HEK293 (cell line): Measurements from ENCODE around the gene ARID3A.

Source experiments
- BCL11A ChIP-seq: fragments of 450-650 bp; formaldehyde crosslinking; IDR thresholded peaks from 2 replicates; pipeline ENCODE4 v1.5.1; 2016; ENCODE audit warnings: low read depth, missing biosample characterization, missing genetic modification characterization
- GLIS1 ChIP-seq: fragments of 450-650 bp; formaldehyde crosslinking; IDR thresholded peaks from 2 replicates; pipeline ENCODE4 v1.5.1; 2016; ENCODE audit warnings: missing biosample characterization, missing genetic modification characterization
- KLF1 ChIP-seq: fragments of 450-650 bp; formaldehyde crosslinking; IDR thresholded peaks from 2 replicates; pipeline ENCODE4 v1.5.1; 2016; ENCODE audit warnings: missing biosample characterization, missing genetic modification characterization
- KLF8 ChIP-seq: fragments of 450-650 bp; formaldehyde crosslinking; IDR thresholded peaks from 2 replicates; pipeline ENCODE4 v1.5.1; 2016; ENCODE audit warnings: missing biosample characterization, missing genetic modification characterization
- MEIS1 ChIP-seq: sonication (generic); formaldehyde crosslinking; IDR thresholded peaks from 2 replicates; pipeline ENCODE4 v1.8.1; 2022; ENCODE audit warnings: missing genetic modification reagents, mild to moderate bottlenecking, borderline replicate concordance
- YY1 ChIP-seq: fragments of 450-650 bp; formaldehyde crosslinking; IDR thresholded peaks from 2 replicates; pipeline ENCODE4 v1.5.1; 2018; ENCODE audit warnings: missing biosample characterization, missing genetic modification characterization
- YY2 ChIP-seq: fragments of 450-650 bp; formaldehyde crosslinking; IDR thresholded peaks from 2 replicates; pipeline ENCODE4 v1.5.1; 2016; ENCODE audit warnings: missing biosample characterization, missing genetic modification characterization
- ZBTB10 ChIP-seq: fragments of 450-650 bp; formaldehyde crosslinking; IDR thresholded peaks from 2 replicates; pipeline ENCODE4 v1.5.1; 2016; ENCODE audit warnings: missing biosample characterization, missing genetic modification characterization
- ZBTB26 ChIP-seq: fragments of 450-650 bp; formaldehyde crosslinking; optimal IDR thresholded peaks from 2 replicates; pipeline ENCODE3; 2016; ENCODE audit warnings: missing biosample characterization, mild to moderate bottlenecking, missing genetic modification characterization
- ZBTB7A ChIP-seq: fragments of 450-650 bp; formaldehyde crosslinking; IDR thresholded peaks from 2 replicates; pipeline ENCODE4 v1.5.1; 2016; ENCODE audit warnings: low read depth, missing biosample characterization, missing genetic modification characterization
- ZEB2 ChIP-seq: fragments of 450-650 bp; formaldehyde crosslinking; IDR thresholded peaks from 2 replicates; pipeline ENCODE4 v1.5.1; 2016; ENCODE audit warnings: missing biosample characterization, missing genetic modification characterization
- ZFHX2 ChIP-seq: fragments of 450-650 bp; formaldehyde crosslinking; conservative IDR thresholded peaks from 2 replicates; pipeline ENCODE4 v1.5.1; 2016; ENCODE audit warnings: missing biosample characterization, missing genetic modification characterization
- ZIC2 ChIP-seq: fragments of 450-650 bp; formaldehyde crosslinking; IDR thresholded peaks from 2 replicates; pipeline ENCODE4 v1.5.1; 2016; ENCODE audit warnings: missing biosample characterization, missing genetic modification characterization
- ZNF169 ChIP-seq: fragments of 450-650 bp; formaldehyde crosslinking; IDR thresholded peaks from 2 replicates; pipeline ENCODE4 v1.5.1; 2016; ENCODE audit warnings: missing biosample characterization, missing genetic modification characterization
- ZNF449 ChIP-seq: fragments of 450-650 bp; formaldehyde crosslinking; IDR thresholded peaks from 2 replicates; pipeline ENCODE4 v1.5.1; 2017; ENCODE audit warnings: missing biosample characterization, mild to moderate bottlenecking, missing genetic modification characterization, moderate library complexity
- ZNF48 ChIP-seq: fragments of 450-650 bp; formaldehyde crosslinking; IDR thresholded peaks from 2 replicates; pipeline ENCODE4 v1.5.1; 2016; ENCODE audit warnings: missing biosample characterization, missing genetic modification characterization
- ZNF529 ChIP-seq: fragments of 450-650 bp; formaldehyde crosslinking; IDR thresholded peaks from 2 replicates; pipeline ENCODE4 v1.5.1; 2017; ENCODE audit warnings: missing genetic modification characterization, missing biosample characterization; ENCODE audit not compliant: insufficient replicate concordance
- ZNF600 ChIP-seq: fragments of 450-650 bp; formaldehyde crosslinking; IDR thresholded peaks from 2 replicates; pipeline ENCODE4 v1.5.1; 2016; ENCODE audit warnings: missing biosample characterization, missing genetic modification characterization
- ZNF76 ChIP-seq: fragments of 450-650 bp; formaldehyde crosslinking; IDR thresholded peaks from 2 replicates; pipeline ENCODE4; 2016; ENCODE audit warnings: low read depth, missing biosample characterization, missing genetic modification characterization, borderline replicate concordance
- ZNF777 ChIP-seq: fragments of 450-650 bp; formaldehyde crosslinking; IDR thresholded peaks from 2 replicates; pipeline ENCODE4 v1.5.1; 2017; ENCODE audit warnings: missing biosample characterization, missing genetic modification characterization, borderline replicate concordance
- ZSCAN16 ChIP-seq: fragments of 450-650 bp; formaldehyde crosslinking; IDR thresholded peaks from 2 replicates; pipeline ENCODE4 v1.5.1; 2016; ENCODE audit warnings: missing biosample characterization, missing genetic modification characterization
- ZSCAN18 ChIP-seq: fragments of 450-650 bp; formaldehyde crosslinking; IDR thresholded peaks from 2 replicates; pipeline ENCODE4 v1.5.1; 2016; ENCODE audit warnings: missing biosample characterization, missing genetic modification characterization
- TF ChIP-seq, protein P1 (sequence below): fragments of 450-650 bp; formaldehyde crosslinking; IDR thresholded peaks from 2 replicates; pipeline ENCODE4 v1.5.1; 2016; ENCODE audit warnings: missing biosample characterization, missing genetic modification characterization

ARID3A gene

GRCh38 chr19:919199-920050 is 6.4 kb upstream of the ARID3A start (continued):
- TF ChIP-seq ZBTB26 (tag by site-specific recombination) = peak; percentile 78
- no peak for TF ChIP-seq ZNF529 (tag by site-specific recombination)
- TF ChIP-seq ZNF76 (tag by site-specific recombination) = 0 out of 2 replicates have a peak, but pooled peaks have one; percentile 16
- no peak for TF ChIP-seq ZNF169 (tag by site-specific recombination)
- peak; percentile 81; the same call in 1 of the 2 replicates for TF ChIP-seq ZBTB7A (tag by site-specific recombination)
- no peak for TF ChIP-seq MEIS1 (CRISPR knock-in tag)
- TF ChIP-seq ZFHX2 (tag by site-specific recombination) = peak; percentile 36
- TF ChIP-seq BCL11A (tag by site-specific recombination) = 0 out of 2 replicates have a peak, but pooled peaks have one; percentile 54
- peak; percentile 63 for TF ChIP-seq GLIS1 (tag by site-specific recombination)
- TF ChIP-seq, protein P1, sequence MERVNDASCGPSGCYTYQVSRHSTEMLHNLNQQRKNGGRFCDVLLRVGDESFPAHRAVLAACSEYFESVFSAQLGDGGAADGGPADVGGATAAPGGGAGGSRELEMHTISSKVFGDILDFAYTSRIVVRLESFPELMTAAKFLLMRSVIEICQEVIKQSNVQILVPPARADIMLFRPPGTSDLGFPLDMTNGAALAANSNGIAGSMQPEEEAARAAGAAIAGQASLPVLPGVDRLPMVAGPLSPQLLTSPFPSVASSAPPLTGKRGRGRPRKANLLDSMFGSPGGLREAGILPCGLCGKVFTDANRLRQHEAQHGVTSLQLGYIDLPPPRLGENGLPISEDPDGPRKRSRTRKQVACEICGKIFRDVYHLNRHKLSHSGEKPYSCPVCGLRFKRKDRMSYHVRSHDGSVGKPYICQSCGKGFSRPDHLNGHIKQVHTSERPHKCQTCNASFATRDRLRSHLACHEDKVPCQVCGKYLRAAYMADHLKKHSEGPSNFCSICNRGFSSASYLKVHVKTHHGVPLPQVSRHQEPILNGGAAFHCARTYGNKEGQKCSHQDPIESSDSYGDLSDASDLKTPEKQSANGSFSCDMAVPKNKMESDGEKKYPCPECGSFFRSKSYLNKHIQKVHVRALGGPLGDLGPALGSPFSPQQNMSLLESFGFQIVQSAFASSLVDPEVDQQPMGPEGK = peak; percentile 43
- peak; percentile 52; the same call in 1 of the 2 replicates for TF ChIP-seq YY1 (tag by site-specific recombination)
- peak; percentile 77 for TF ChIP-seq ZIC2
- no peak for TF ChIP-seq ZNF777 (tag by site-specific recombination)
- no peak for TF ChIP-seq ZNF449 (tag by site-specific recombination)
- 0 out of 2 replicates have a peak, but pooled peaks have one; percentile 8 for TF ChIP-seq KLF1 (tag by site-specific recombination)
- peak; percentile 33; the same call in 1 of the 2 replicates for TF ChIP-seq KLF8
- peak; percentile 26 for TF ChIP-seq ZNF600 (tag by site-specific recombination)
- TF ChIP-seq ZSCAN18 = no peak
- TF ChIP-seq ZSCAN16 = no peak
- 0 out of 2 replicates have a peak, but pooled peaks have one; percentile 25 for TF ChIP-seq YY2 (tag by site-specific recombination)
- TF ChIP-seq ZBTB10 = peak; percentile 78
- TF ChIP-seq ZNF48 (tag by site-specific recombination) = no peak
- TF ChIP-seq ZEB2 (tag by site-specific recombination) = peak; percentile 88
